Parathyroid adenoma (tissue), 2 donors: Measurements from ENCODE around the gene DMPK.

Experiments
- H2AFZ ChIP-seq: fragments of 300-600 bp; sonication (generic); one replicate; pipeline ENCODE4 v1.7.0; 2017; ENCODE audit warnings: antibody characterized with exemption, mild to moderate bottlenecking
- H3K27ac ChIP-seq: fragments of 300-600 bp; sonication (generic); one replicate; pipeline ENCODE4 v1.7.0; 2017
- H3K27me3 ChIP-seq: fragments of 300-600 bp; sonication (generic); one replicate; pipeline ENCODE4 v1.7.0; 2017; ENCODE audit warnings: low read length; ENCODE audit not compliant: control insufficient read depth, insufficient read depth
- H3K36me3 ChIP-seq: fragments of 300-600 bp; sonication (generic); one replicate; pipeline ENCODE4 v1.7.0; 2017; ENCODE audit warnings: low read length; ENCODE audit not compliant: control insufficient read depth, insufficient read depth
- H3K4me1 ChIP-seq: fragments of 300-600 bp; sonication (generic); one replicate; pipeline ENCODE4 v1.7.0; 2017; ENCODE audit warnings: control low read depth
- H3K4me2 ChIP-seq: fragments of 300-600 bp; sonication (generic); one replicate; pipeline ENCODE4 v1.7.0; 2017; ENCODE audit warnings: low read length
- H3K4me3 ChIP-seq: fragments of 300-600 bp; sonication (generic); one replicate; pipeline ENCODE4 v1.7.0; 2017; ENCODE audit warnings: low read depth, low read length
- H3K79me2 ChIP-seq: fragments of 300-600 bp; sonication (generic); one replicate; pipeline ENCODE4 v1.7.0; 2017; ENCODE audit warnings: control low read depth
- H3K9ac ChIP-seq: fragments of 300-600 bp; sonication (generic); one replicate; pipeline ENCODE4 v1.7.0; 2017; ENCODE audit warnings: mild to moderate bottlenecking
- H3K9me3 ChIP-seq: fragments of 300-600 bp; sonication (generic); one replicate; pipeline ENCODE4 v1.7.0; 2017; ENCODE audit warnings: low read length; ENCODE audit not compliant: control insufficient read depth
- TF ChIP-seq, protein P1 (sequence below): fragments of 300-600 bp; sonication (generic); IDR thresholded peaks from one replicate; pipeline ENCODE4 v1.7.0; 2017; ENCODE audit warnings: antibody characterized with exemption, mild to moderate bottlenecking
- donor health status: primary hyperparathyroidism.

DMPK gene

DNA sequence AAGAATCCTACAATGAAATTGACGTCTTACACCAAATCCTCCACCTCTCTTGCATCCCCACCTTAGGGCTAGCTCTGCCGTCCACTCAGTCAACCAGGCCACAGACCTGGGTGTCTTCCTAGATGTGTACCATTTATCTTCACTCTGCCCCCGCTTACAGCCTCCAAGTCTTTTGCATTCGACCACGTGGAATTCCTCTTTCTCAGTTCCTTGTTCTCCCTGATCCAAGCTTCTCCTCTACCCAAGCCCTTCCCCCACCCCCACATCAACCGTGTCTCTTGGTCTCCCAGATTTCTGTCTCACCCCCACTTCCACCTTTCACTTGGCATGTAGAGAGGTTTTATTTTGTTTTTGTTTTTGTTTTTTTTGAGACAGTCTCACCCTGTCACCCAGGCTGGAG is 11.6 kb upstream of the DMPK start:
- Histone ChIP-seq H2AFZ (no peak overlapping the region), H3K27me3 (no peaks in the 10 kb centered on the region), H3K4me3 (no peak overlapping the region), H3K4me2 (no peak overlapping the region), H3K36me3 (no peaks in the 10 kb centered on the region), H3K9me3 (no peaks in the 10 kb centered on the region), H3K4me1 (peaks cover 7% of the 10 kb centered on the region), H3K9ac (no peak overlapping the region), H3K79me2 (peaks cover 3% of the 10 kb centered on the region), H3K27ac (no peak overlapping the region)
- TF ChIP-seq, protein P1, sequence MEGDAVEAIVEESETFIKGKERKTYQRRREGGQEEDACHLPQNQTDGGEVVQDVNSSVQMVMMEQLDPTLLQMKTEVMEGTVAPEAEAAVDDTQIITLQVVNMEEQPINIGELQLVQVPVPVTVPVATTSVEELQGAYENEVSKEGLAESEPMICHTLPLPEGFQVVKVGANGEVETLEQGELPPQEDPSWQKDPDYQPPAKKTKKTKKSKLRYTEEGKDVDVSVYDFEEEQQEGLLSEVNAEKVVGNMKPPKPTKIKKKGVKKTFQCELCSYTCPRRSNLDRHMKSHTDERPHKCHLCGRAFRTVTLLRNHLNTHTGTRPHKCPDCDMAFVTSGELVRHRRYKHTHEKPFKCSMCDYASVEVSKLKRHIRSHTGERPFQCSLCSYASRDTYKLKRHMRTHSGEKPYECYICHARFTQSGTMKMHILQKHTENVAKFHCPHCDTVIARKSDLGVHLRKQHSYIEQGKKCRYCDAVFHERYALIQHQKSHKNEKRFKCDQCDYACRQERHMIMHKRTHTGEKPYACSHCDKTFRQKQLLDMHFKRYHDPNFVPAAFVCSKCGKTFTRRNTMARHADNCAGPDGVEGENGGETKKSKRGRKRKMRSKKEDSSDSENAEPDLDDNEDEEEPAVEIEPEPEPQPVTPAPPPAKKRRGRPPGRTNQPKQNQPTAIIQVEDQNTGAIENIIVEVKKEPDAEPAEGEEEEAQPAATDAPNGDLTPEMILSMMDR, result no peak

DNA sequence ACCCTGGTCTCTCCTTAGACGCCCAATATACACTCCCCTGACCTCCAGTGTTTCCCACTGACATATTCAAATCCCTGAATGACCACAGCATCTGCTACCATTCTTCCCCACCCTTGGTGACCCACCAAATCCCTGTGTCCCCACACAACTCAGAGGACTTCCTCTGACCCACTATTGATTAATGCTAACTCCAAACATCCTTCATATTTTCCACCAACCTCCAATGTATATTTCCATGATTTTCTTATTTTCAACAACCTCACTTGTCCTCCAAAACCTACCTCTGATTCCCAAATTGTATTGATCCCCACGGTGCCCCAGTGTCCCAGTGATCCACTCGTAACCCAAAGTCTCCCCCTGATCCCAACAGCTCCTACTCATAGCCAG is 10.9 kb upstream of the DMPK start:
- H2AFZ ChIP-seq, result peak overlapping the region; percentile 79
- no peaks in the 10 kb centered on the region for H3K36me3 ChIP-seq
- no peaks in the 10 kb centered on the region for H3K9me3 ChIP-seq
- peak overlapping the region; percentile 8 for H3K4me3 ChIP-seq
- no peak overlapping the region for H3K9ac ChIP-seq
- no peaks in the 10 kb centered on the region for H3K27me3 ChIP-seq
- peak overlapping the region; percentile 77 for H3K27ac ChIP-seq
- TF ChIP-seq, protein P1, result no peak
- H3K79me2 ChIP-seq, result peaks cover 3% of the 10 kb centered on the region
- peak overlapping the region; percentile 29 for H3K4me2 ChIP-seq
- peaks cover 7% of the 10 kb centered on the region for H3K4me1 ChIP-seq

DNA sequence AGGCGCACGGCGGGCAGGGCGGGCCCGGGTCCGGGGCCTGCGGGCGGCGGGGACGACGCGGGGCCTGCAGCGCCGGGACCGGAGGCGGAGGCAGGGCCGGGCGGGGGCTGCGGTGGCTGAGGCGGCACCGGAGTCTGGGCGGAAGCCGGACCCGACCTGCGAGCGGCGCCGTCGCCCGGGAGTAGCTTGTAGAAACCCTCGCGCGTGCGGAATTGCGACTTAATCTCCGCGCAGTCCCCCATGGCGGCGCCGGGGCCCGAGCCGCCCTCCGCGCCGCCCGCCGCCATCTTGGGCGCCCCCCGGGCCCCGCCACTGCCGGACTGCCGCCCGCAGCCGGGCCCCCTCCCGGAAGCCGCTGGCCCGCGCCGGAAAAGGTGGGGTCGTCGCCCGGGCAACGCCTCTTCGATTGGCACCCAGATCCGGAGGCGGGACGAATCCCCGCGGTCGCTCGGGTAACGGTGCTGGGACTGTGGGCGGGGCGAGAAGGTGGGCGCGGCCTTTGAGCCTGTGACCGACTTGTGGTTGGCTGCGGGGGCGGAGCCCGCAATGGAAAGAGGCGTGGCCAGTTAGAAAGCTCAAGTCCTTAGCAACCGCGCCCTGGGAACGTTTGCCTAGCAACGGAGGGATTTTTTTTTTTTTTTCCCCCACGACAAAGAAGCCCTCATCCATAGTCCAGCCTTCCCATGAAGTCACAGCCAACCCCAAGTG is 10.3 kb upstream of the DMPK start, which contains the start of gene DMWD:
Gene DMWD, minus strand, starts transcription at position 376 of the 708 bp plus-strand sequence. Its CDS starts 89 bp downstream, at position 287.
- Histone ChIP-seq H2AFZ (peak within 1 kb of the TSS; percentile 79), H3K9ac (no peak within 1 kb of the TSS), H3K4me3 (peak within 1 kb of the TSS; percentile 73), H3K9me3 (no peaks in the 10 kb centered on the region), H3K27ac (peak within 1 kb of the TSS; percentile 77), H3K4me1 (peaks cover 7% of the 10 kb centered on the region), H3K27me3 (no peaks in the 10 kb centered on the region), H3K36me3 (no peaks in the 10 kb centered on the region), H3K4me2 (peak within 1 kb of the TSS; percentile 96), H3K79me2 (peaks cover 3% of the 10 kb centered on the region)
- TF ChIP-seq, protein P1, result no peak

DNA sequence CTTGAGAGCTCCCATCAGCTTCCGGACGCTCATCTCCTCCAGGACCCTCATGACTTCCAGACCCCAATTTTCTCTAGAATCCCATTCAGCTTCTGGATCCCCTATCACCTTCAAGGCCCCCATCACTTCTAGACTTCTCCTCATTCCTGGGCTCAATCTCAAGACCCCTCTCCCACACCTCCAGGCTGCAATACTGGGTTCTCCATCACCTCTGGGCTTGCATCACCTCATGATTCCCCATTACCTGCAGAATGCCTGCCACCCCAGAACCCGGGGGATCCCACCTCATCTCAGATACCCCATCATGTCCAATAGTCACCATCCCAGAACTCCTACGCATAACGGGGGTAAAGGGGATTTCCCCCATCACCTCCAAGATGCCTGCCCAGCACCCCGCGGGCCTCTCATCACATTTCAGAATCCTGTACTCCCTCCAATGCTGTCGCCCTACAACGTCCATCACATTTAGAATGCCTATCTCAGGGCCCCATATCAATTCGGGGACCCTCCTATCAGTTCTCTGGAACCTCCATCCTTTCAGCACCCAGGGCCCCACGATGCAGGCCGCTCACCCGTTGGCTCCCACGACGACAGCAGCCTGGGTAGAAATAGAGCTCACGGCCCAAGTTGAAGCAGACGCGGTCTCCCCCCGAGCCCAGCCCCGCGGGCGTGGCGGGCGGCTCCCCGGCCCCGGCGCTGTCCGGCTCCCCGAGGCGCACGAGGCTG is 9.6 kb upstream of the DMPK start:
- Histone ChIP-seq H3K9ac (no peak overlapping the region), H3K9me3 (no peaks in the 10 kb centered on the region), H3K27me3 (no peaks in the 10 kb centered on the region), H3K4me3 (peak overlapping the region; percentile 73), H2AFZ (peak overlapping the region; percentile 48), H3K4me2 (peak overlapping the region; percentile 96), H3K4me1 (peaks cover 7% of the 10 kb centered on the region), H3K27ac (peak overlapping the region; percentile 55), H3K36me3 (no peaks in the 10 kb centered on the region), H3K79me2 (peaks cover 3% of the 10 kb centered on the region)
- TF ChIP-seq, protein P1, result no peak
